GM12873 (cell line): ENCODE data around the gene CTBP1.

ENCODE experiments used
- TF ChIP-seq, protein P1 (sequence below): IDR thresholded peaks from 2 replicates; pipeline ENCODE4 v1.5.1; 2012; ENCODE audit warnings: low read depth, mild to moderate bottlenecking, moderate library complexity, low read length, control low read depth; ENCODE audit not compliant: insufficient read depth; ENCODE audit errors: missing control alignments

Gene CTBP1

DNA sequence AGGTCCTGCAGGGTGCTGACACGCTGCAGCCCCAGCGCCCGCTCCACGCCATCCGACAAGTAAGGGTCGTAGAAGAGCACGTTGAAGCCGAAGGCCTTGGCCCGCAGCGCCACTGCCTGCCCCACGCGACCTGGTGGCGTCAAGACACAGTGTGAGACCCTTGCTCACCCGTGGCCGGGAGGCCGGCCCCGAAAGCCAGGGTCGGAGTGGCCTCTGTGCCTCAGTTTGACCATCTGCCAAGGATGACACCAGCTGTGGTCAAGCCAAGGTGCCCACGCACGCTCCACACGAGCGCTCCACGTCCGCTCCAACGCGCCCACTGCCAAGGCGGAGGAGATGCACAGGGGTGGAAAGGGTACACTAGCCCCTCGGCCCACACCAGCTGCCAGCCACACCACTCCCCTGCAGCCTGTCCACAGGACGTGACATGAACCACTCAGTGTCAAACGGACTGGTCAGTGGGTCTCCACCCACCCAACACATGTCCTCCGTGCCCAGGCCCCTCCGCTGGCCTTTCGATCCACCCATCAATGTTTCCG lies 32.8 kb downstream of the CTBP1 start:
- TF ChIP-seq, protein P1, sequence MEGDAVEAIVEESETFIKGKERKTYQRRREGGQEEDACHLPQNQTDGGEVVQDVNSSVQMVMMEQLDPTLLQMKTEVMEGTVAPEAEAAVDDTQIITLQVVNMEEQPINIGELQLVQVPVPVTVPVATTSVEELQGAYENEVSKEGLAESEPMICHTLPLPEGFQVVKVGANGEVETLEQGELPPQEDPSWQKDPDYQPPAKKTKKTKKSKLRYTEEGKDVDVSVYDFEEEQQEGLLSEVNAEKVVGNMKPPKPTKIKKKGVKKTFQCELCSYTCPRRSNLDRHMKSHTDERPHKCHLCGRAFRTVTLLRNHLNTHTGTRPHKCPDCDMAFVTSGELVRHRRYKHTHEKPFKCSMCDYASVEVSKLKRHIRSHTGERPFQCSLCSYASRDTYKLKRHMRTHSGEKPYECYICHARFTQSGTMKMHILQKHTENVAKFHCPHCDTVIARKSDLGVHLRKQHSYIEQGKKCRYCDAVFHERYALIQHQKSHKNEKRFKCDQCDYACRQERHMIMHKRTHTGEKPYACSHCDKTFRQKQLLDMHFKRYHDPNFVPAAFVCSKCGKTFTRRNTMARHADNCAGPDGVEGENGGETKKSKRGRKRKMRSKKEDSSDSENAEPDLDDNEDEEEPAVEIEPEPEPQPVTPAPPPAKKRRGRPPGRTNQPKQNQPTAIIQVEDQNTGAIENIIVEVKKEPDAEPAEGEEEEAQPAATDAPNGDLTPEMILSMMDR = no peak

DNA sequence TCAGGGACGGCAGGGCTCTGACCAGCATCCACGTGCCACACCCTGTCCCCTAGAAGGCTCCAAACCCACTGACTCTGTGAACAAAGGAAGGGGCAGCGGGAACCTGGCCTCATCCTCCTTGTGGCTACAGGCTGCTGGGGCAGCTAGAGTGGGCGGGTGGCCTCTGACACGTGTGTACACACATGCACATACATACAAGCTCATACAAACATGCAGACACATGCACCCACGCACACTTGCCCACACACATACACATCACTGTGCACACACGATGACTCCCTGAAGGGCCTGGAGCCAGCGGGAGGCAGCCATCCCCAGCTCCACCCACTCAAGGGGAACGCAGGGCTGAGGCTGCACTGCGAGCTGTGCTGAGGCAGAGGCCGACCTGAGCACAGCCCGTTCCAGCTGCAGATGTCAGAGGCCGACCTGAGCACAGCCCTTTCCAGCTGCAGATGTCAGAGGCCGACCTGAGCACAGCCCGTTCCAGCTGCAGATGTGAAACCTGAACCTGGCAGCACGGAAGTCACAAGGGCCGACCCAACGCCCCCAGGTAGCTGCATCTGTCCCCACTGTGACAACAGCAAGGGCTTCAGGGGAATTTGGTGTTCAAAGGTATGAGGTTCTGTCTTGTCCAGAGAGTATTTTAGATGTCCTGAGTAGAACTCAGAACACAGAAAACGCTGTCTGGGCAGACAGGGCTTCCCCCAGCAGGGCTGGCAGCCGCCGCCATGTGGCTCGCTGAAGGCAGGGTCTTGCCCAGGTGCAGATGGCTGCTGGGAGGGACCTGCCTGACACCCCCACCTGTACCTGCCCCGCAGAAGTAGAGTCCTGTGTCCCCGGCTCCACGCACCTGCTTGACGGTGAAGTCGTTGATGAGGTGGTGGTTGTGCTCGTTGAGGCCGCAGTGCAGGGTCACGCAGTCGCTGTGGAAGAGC lies 33.5 kb downstream of the CTBP1 start:
- TF ChIP-seq, protein P1 = no peak

DNA sequence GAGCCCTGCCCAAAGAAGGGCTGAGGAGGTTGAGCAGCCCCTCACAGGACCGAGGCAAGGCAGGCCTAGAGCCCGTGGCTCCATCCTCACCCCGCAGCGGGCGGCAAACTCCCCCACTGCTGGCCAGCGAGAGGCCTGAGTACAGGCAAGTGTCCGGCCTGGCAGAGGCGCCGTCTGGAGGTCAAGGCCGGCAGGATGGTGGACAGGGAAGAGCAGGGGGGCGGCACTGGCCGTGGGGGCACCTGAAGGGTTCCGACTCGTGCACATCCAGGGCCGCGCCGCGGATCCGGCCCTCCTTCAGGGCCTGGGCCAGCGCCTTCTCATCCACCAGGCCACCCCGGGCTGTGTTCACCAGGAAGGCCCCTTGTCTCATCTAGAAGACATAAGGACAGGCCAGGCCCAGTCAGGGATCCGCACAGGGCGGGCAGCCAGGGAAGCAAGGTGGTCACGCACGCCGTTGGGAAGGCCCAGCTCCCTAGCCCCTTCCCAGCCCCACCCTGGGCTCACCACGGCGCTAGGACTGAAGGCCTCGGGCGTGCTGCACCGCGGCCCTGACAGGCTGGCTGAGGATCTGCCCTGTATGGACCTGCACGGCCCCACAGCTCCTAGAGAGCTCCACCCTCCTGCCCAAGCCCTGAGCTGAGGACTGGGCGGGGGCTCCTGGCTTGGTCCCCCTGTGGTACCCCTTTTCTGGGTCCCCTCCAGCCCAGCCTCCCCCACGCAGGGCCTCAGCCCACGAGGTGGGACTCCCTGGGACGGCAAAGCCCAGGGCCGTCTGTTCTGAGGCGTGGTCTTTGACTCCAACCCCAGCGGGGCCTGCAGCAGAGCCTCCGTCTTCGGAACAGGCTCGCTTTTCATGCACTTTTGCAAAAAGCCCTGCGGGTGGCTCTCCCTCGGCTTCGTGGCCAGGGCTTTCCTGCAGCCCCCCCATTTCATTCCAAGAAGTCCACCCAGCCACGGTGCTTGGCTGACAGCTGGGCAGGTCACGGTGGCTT lies 34.5 kb downstream of the CTBP1 start:
- TF ChIP-seq, protein P1 = no peak

DNA sequence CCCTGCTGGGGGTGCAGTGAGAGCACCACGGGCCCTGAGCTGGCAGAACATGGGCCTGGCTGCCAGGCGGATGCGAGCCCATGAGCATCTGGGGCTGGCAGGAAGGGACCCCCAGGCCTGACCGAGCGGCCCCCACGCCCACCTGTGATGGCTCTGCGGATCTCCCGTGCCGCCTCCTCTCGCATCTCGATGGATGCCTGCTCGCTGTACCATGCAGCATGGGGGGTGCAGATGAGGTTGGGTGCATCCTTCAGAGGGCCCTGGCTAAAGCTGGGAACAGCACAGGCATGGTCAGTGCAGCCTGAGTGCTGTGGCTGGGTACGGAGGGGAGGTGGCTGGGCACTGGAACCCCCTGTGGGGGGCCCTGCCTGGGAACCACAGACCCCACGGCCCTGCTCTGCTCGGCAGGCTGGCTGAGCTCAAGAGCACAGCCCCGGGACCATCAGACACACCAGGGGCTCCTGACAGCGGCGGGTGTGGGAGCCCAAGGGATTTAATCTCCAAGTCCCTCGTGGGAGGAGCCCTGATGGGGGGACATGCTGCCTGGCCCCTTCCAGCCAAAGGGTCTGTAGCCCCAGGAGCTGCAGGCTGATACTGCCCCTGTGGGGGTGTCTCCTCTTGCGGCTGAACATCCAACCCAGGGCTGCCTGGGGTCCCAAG lies 35.5 kb downstream of the CTBP1 start:
- TF ChIP-seq, protein P1 = no peak

GRCh38 chr4:1212546-1213335 lies 36.2 kb downstream of the CTBP1 start:
- TF ChIP-seq, protein P1 = no peak

DNA sequence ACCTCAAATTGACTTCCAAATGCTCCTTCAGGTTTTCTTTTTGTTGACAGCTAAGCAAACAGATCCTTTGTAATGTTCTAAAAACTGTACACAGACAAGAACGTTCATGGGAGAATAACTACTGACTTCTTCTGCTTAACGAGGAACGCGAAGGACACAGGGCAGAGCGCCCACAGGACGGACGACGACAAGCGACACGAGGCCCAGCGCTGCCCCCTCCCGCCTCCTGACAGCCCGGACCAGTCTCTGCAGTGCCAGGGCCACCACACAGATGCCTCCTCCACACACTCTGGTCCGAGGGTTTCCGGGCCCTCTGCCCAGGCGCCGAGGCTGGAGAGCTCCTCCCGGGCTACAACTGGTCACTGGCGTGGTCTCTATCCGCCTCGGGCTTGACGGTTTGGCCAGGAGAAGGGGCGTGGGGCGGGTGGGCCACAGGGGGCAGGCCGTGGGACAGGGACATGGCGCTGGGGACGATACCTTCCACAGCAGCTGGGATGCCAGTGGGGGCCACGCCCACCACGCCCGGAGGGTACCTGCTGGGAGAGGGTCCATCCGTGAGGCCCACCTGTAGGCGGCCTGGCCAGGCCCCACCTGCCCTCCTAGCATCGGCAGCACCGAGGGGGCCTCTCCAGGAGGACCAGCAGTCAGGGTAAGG lies 36.9 kb downstream of the CTBP1 start:
- TF ChIP-seq, protein P1 = no peak
